Mesothelial cell of epicardium (in vitro differentiated cells): ENCODE measurements around the gene MYL3. TPM values are rescaled to one million over a fixed set of nuclear protein-coding genes. Genes with fewer than 3 reads are reported as not detected.

ENCODE experiments used
- DNase-seq, 2 experiments: peaks; one replicate each; pipeline ENCODE4 v3.0.0; 2021; ENCODE audit warnings: low spot score in 2 of 2; ENCODE audit not compliant: unreplicated experiment in 2 of 2
- H3K27ac Mint-ChIP-seq: 2 replicates; pipeline ENCODE4 v1.8.0; 2021; ENCODE audit warnings: mixed read lengths
- H3K27me3 Mint-ChIP-seq: 2 replicates; pipeline ENCODE4 v1.8.0; 2021; ENCODE audit warnings: low read depth, mixed read lengths
- H3K36me3 Mint-ChIP-seq: 2 replicates; pipeline ENCODE4 v1.8.0; 2021; ENCODE audit warnings: mixed read lengths
- H3K4me1 Mint-ChIP-seq: 2 replicates; pipeline ENCODE4 v1.8.0; 2021; ENCODE audit warnings: mixed read lengths
- H3K4me3 Mint-ChIP-seq: 2 replicates; pipeline ENCODE4 v1.8.0; 2021; ENCODE audit warnings: mild to moderate bottlenecking, moderate library complexity, mixed read lengths
- H3K9me3 Mint-ChIP-seq: 2 replicates; pipeline ENCODE4 v1.8.0; 2021; ENCODE audit warnings: mixed read lengths
- CTCF ChIP-seq: fragments of 200-600 bp; sonication (generic); IDR thresholded peaks from one replicate; pipeline ENCODE4 v1.5.0; 2021; ENCODE audit warnings: antibody characterized with exemption; ENCODE audit not compliant: unreplicated experiment
- total RNA-seq: library from RNA; stranded (reverse); gene quantifications from 3 replicates; pipeline ENCODE4 v1.2.1, GENCODE V29; 2021

The MYL3 gene
- total RNA-seq, 1 donor from 2014 or later, result 5.3 TPM

DNA sequence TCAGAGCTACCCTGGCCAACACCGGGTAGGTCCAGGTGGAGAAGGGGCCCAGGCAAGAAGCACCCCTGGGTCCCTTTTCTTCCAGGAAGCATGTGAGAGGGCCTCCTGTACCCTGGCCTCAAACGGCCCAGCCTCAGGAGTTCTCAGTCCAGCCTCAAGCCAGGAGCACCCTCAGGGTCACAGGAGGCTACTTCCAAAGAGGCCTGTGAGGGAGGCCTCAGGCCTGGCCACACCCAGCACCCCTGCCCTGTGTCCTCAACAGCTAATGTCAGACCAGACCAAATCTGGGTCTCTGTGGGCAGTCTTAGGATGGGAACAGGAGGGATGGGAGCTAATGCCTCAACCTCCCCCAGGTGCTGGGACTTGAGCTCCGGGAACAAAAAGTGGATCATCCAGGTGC is 37.8 kb upstream of the MYL3 start:
- no peak for TF ChIP-seq CTCF
- Mint-ChIP-seq H3K4me1 (no peaks in the 10 kb centered on the region), H3K9me3 (no peaks in the 10 kb centered on the region), H3K27me3 (no peaks in the 10 kb centered on the region), H3K4me3 (no peak overlapping the region), H3K36me3 (no peaks in the 10 kb centered on the region), H3K27ac (no peak overlapping the region)
- no peak for DNase-seq

- H3K27ac Mint-ChIP-seq, result no peak overlapping the region
- no peaks in the 10 kb centered on the region for H3K36me3 Mint-ChIP-seq
- DNase-seq, result no peak
- H3K4me3 Mint-ChIP-seq, result no peak overlapping the region
- H3K4me1 Mint-ChIP-seq, result no peaks in the 10 kb centered on the region
- TF ChIP-seq CTCF, result no peak
- H3K27me3 Mint-ChIP-seq, result no peaks in the 10 kb centered on the region
- no peaks in the 10 kb centered on the region for H3K9me3 Mint-ChIP-seq
Observed at GRCh38 chr3:46900356-46900755, 37.1 kb upstream of the MYL3 start.

- no peaks in the 10 kb centered on the region for H3K36me3 Mint-ChIP-seq
- no peaks in the 10 kb centered on the region for H3K4me1 Mint-ChIP-seq
- H3K9me3 Mint-ChIP-seq, result no peaks in the 10 kb centered on the region
- H3K4me3 Mint-ChIP-seq, result no peak overlapping the region
- no peaks in the 10 kb centered on the region for H3K27me3 Mint-ChIP-seq
- no peak for DNase-seq
- TF ChIP-seq CTCF, result no peak
- H3K27ac Mint-ChIP-seq, result no peak overlapping the region
Observed at GRCh38 chr3:46900007-46900292, 36.7 kb upstream of the MYL3 start.

GRCh38 chr3:46899151-46900006 is 36.1 kb upstream of the MYL3 start:
- no peaks in the 10 kb centered on the region for H3K27me3 Mint-ChIP-seq
- no peaks in the 10 kb centered on the region for H3K9me3 Mint-ChIP-seq
- no peaks in the 10 kb centered on the region for H3K36me3 Mint-ChIP-seq
- no peaks in the 10 kb centered on the region for H3K4me1 Mint-ChIP-seq
- DNase-seq, result no peak
- TF ChIP-seq CTCF, result no peak
- H3K27ac Mint-ChIP-seq, result no peak overlapping the region
- H3K4me3 Mint-ChIP-seq, result no peak overlapping the region

GRCh38 chr3:46898321-46899150 is 35.3 kb upstream of the MYL3 start:
- no peaks in the 10 kb centered on the region for H3K4me1 Mint-ChIP-seq
- no peak overlapping the region for H3K4me3 Mint-ChIP-seq
- TF ChIP-seq CTCF, result no peak
- peaks cover 5% of the 10 kb centered on the region for H3K27me3 Mint-ChIP-seq
- no peaks in the 10 kb centered on the region for H3K36me3 Mint-ChIP-seq
- no peak for DNase-seq
- H3K27ac Mint-ChIP-seq, result no peak overlapping the region
- no peaks in the 10 kb centered on the region for H3K9me3 Mint-ChIP-seq
